NCI-H2196 (cell line): Measurements from ENCODE around the gene TPD52L2.
"Not testable (repeated sequence)": the region's sequence is repeated elsewhere in the genome, so short reads cannot be mapped to it uniquely, and the experiment has no call there.

Source experiments
- DNase-seq: peaks from one replicate; lab custom pipeline; 2025; ENCODE audit not compliant: unreplicated experiment; lab: John Stamatoyannopoulos, UW

The TPD52L2 gene

GRCh38 chr20:63855363-63856097, 9.5 kb upstream of the TPD52L2 start:
- DNase-seq, result no peak

DNA sequence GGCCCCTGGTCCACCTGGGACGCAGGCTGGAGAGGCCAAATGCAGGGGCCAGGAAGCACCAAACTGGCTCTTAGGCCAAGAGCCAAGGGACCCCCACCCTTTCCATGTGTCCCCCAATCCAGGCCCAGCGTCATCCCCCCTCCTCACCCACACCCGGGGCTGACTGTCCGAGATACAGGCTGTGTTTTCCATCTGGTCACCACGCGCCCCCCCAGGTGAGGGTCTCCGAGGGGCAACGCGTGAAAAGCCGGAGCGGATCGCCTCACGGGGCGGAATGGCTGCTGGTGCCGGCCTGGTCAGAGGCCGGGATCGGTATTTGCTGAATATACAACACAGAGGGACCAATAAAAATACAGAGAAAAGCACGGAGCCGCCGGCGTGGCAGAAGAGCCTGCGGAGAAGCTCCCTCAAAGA, 9.0 kb upstream of the TPD52L2 start:
- no peak for DNase-seq

DNA sequence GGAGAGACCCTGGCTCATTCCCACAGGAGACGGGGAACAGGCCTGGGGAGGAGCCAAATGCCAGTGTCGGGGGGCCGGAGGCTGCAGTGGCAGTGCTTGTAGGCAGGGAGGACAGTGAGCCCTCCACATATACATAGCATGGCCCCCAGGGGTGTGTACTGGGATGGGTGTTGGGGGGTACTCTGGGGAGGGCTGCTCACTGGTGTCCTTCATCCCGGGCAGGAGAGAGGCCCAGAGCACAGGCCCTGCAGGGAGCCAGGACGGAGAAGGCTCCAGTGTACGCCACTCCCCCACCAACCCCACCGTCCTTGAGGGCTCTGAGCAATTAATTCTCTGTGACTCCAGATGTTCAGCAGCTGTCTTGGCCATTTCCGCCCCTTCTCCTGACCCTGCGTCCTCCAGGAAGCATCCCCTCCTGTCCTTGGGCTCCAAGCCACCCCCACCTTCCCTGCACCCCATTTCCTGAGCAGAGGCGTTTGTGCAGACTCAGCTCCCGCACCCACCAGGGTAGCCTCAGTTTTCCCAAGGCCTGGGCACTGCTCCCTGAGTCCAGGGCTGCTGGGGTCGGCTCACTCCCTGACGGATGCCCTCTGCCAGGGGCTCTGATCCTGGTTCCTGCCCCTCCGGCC, 7.2 kb upstream of the TPD52L2 start:
- no peak for DNase-seq

DNA sequence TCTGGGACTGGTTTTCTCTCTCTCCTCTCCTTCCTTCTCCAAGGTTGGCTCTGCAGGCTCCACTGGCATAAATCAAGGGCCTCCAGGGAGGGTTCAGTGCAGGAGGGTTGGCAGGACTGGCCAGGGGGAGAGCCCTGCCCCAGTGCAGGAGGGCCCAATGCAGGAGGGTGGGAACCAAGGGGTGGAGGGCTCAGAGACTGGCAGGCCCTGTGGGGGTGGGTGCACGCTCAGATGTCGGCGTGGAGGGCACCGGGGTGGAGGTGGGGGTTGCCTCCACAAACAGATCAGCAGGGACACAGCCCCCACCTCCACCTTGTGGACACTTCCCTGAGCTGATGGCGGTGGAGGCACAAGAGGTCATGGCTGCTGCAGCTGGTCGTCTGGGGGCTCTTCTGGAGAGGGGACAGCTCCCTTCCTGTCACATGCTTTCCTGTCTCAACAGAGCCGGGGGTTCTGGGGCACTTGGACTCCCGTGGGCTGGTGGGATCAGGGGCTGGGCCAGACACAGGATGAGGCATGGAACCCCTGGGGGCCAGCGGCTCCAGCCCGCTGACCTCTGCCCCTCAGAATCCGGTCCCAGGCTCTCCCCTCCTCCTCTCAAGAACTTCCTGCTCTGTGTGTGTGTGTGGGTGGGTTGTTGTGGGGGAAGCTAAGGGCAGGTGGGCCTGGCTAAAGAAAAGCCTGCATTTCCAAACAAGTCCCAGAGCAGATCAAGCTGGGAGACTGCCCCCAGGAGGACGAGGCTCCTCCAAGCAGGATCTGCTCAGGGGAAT, 6.5 kb upstream of the TPD52L2 start:
- DNase-seq, result no peak

GRCh38 chr20:63859166-63859699, 5.8 kb upstream of the TPD52L2 start:
- DNase-seq, result no peak

DNA sequence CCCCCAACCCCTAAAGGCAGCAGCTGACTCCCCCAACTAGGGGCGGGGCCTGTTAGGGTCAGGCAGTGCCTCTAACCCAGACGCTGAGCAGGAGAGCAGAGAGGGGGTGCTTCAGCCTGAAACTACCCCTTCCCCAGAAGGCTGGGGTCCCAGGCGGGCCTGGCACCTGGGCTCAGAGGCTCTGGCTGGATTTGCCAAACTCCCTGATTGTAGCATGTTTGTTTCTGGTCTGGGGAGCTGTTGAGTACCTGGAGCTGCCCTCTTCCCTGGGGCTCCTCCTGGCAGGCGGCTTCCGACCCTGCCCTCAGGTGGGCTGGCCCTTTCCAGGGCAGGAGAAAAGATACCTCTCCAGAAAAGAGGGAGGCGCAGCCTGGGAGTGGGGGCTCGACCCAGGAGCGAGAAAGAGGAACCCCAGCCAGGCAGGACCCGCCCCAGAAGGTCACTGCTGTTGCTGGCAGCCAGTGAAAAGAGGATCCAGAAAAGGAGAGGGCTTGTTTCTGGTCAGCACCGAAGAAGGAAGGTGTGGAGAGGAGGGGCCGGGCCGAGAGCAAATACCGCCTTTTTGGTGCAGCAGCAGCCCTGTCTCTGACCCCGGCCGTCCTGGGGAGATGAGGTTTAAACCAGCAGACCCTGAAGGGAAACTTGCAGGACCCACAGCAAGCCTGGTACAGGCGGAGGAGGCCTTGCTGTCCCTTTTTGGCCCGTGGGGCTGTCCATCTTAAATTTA, 4.6 kb upstream of the TPD52L2 start:
- DNase-seq, result no peak

DNA sequence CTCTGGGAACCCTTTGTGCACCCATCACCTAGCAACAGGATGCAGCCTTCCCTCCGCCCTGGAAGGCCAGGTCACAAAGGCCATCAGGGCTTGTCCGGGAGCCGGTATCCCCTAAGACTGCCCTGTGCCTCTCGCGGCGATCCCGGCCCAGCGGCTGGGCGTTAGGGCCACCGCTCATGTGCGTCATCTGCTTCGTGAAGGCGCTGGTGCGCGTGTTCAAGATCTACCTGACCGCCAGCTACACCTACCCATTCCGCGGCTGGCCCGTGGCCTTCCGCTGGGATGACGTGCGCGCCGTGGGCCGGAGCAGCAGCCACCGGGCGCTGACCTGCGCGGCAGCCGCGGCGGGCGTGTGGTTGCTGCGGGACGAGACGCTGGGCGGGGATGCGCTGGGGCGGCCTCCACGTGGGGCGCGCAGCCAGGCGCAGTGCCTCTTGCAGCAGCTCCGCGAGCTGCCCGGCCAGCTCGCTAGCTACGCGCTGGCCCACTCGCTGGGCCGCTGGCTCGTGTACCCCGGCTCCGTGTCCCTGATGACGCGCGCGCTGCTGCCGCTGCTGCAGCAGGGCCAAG, 3.6 kb upstream of the TPD52L2 start, which contains the start of gene ABHD16B:
ABHD16B (plus strand) TSS at position 134 of the 570 bp plus-strand sequence; CDS start at position 177, 43 bp downstream.
- DNase-seq, result no peak

DNA sequence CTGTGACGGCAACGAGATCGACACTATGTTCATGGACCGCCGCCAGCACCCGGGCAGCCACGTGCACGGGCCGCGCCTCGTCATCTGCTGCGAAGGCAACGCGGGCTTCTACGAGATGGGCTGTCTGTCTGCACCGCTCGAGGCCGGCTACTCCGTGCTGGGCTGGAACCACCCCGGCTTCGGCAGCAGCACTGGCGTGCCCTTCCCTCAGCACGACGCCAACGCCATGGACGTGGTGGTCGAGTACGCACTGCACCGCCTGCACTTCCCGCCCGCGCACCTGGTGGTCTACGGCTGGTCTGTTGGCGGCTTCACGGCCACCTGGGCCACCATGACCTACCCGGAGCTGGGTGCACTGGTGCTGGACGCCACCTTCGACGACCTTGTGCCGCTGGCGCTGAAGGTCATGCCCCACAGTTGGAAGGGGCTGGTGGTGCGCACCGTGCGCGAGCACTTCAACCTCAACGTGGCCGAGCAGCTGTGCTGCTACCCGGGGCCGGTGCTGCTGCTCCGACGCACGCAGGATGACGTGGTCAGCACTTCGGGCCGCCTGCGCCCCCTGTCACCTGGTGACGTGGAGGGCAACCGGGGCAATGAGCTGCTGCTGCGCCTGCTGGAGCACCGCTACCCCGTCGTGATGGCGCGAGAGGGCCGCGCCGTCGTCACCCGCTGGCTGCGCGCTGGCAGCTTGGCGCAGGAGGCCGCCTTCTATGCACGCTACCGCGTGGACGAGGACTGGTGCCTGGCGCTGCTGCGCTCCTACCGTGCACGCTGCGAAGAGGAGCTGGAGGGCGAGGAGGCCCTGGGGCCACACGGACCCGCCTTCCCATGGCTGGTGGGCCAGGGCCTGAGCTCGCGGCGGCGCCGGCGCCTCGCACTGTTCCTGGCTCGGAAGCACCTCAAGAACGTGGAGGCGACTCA, 2.8 kb upstream of the TPD52L2 start:
- no peak for DNase-seq

DNA sequence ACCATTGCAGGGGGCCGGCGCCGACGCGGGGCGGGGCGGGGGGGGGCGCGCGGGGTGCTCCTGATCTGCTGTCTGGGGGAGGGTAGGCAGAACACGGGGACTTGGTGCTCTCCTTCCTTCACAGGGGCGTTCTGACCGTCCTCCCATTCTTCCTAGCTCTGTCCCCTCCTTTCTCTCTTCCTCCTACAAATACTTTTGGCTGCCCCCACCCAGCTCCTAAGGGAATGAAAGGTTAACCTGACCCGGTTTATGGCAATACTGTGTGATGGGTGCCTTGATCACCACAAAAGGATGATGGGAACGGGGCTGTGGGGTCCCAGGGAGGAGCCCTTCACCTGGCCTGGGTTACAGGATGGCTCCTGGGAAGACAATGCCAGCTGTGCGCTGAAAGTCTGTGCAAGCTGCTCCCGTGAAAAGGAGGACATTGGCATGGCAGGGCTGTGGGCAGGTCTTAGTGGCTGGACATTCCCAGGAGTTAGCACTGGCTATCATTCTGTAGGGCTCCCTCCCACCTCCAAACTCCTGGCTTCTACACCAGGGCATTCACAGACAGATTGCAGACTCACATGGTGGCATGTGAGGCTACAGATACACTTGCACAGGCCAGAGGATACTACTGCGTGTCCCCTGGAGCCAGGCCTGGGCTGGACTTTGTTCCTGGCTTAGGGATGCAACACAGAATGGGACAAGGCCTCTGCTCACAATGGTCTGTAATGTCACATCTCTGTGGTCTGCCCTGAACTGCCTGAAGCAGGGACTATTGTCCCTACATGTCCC, 1.9 kb upstream of the TPD52L2 start:
- DNase-seq, result no peak

GRCh38 chr20:63863798-63864544, 1.1 kb upstream of the TPD52L2 start:
- peak; percentile 89 for DNase-seq

DNA sequence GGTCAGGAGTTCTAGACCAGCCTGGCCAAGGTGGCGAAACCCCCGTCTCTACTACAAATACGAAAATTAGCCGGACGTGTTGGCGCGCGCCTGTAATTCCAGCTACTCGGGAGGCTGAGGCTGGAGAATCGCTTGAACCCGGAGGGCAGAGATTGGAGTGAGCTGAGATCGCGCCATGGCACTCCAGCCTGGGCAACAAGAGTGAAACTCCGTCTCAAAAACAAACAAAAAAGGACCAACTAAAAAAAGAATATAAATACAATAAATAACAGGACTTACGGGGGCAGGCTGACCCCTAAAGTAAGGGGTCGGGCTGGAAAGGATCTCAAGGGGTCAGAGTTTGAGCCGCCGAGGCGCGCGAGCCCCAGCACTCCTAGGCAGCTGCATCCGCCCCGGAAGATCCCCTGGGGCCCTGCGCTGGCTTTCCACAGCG, 509 bp upstream of the TPD52L2 start:
- DNase-seq, result no peak

- DNase-seq, result not testable (repeated sequence)
Observed at GRCh38 chr20:63867042-63867441, 2.0 kb downstream of the TPD52L2 start.

GRCh38 chr20:63868264-63868663, 3.2 kb downstream of the TPD52L2 start:
- no peak for DNase-seq

DNA sequence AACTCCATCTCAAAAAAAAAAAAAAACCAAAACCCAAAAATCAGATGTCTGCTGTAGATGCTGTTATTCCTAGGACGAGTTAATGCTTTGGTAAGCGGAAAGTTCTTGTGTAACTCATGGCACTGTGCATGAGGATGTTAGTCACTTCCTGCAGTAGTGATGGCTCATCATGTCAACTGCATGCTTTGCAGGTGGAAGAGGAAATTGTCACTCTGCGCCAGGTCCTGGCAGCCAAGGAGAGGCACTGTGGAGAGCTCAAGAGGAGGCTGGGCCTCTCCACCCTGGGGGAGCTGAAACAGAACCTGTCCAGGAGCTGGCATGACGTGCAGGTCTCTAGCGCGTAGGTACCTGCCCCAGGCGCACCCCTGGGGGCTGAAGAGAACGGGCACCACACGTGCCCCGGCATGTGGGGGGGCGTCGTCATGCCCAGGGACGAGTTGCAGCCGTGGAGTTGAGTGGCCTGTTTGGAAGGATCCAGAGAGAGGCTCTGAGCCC, 8.5 kb downstream of the TPD52L2 start:
- DNase-seq, result no peak

DNA sequence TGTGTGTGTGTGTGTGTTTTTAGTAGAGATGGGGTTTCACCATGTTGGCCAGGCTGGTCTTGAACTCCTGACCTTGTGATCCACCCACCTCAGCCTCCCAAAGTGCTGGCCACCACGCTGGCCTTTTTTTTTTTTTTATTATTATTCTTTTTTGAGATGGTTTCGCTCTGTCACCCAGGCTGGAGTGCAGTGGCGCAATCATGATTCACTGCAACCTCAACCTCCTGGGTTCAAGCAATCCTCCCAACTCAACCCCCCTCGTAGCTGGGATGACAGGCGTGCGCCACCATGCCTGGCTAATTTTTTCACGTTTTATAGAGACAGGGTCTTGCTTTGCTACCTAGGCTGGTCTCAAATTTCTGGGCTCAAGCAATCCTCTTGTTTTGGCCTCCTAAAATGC, 9.2 kb downstream of the TPD52L2 start:
- not testable (repeated sequence) for DNase-seq

GRCh38 chr20:63876489-63877036, 11.5 kb downstream of the TPD52L2 start:
- DNase-seq, result no peak

- no peak for DNase-seq
Observed at GRCh38 chr20:63877755-63878470, 12.8 kb downstream of the TPD52L2 start.
